Stomach (tissue), 9 donors: ENCODE data around the gene CYP4F2. TPM values are rescaled to one million over a fixed set of nuclear protein-coding genes. Genes with fewer than 3 reads are reported as not detected.
"Not testable (repeated sequence)": the region's sequence is repeated elsewhere in the genome, so short reads cannot be mapped to it uniquely, and the experiment has no call there.

Experiments used
- DNase-seq, 2 donors: peaks; one replicate each; pipeline versions ENCODE4 v3.0.0 to v3.0.0-alpha.2; 2013 to 2019
- H3K27ac ChIP-seq, 5 donors: fragments of 200-600 bp in 4 of 5; sonication (generic) in 4 of 5; one replicate each; pipeline ENCODE4 v1.5.1; 2013 to 2019; ENCODE audit warnings: mild to moderate bottlenecking in 1 of 5, moderate library complexity in 1 of 5
- H3K27me3 ChIP-seq, 3 donors: fragments of 200-600 bp; sonication (generic); one replicate each; pipeline ENCODE4 v1.5.1; 2017 to 2019; ENCODE audit warnings: mixed run types in 1 of 3
- H3K36me3 ChIP-seq, 4 donors: fragments of 200-600 bp; sonication (generic); 1 replicate in 3 of 4; 2 replicates in 1 of 4; pipeline ENCODE4 v1.5.1; 2016 to 2019
- H3K4me1 ChIP-seq, 4 donors: fragments of 200-600 bp; sonication (generic); one replicate each; pipeline ENCODE4 v1.5.1; 2016 to 2019
- H3K4me3 ChIP-seq, 4 donors: fragments of 200-600 bp; sonication (generic) in 3 of 4; one replicate each; pipeline ENCODE4 v1.5.1; 2016 to 2019; ENCODE audit warnings: mild to moderate bottlenecking in 1 of 4
- H3K9me3 ChIP-seq, 4 donors: fragments of 200-600 bp; sonication (generic); one replicate each; pipeline ENCODE4 v1.5.1; 2016 to 2019
- CTCF ChIP-seq, 7 experiments: fragments of 450-650 bp in 4 of 7; fragments of 200-600 bp in 3 of 7; sonication (generic) in 3 of 7; IDR thresholded peaks; one replicate each; pipeline ENCODE4 v1.5.1; 2016 to 2019; ENCODE audit warnings: antibody characterized with exemption in 7 of 7, control low read depth in 2 of 7, mild to moderate bottlenecking in 1 of 7
- EP300 ChIP-seq: sonication (generic); formaldehyde crosslinking; IDR thresholded peaks from one replicate; pipeline ENCODE4 v1.6.1; 2017; ENCODE audit warnings: antibody characterized with exemption
- POLR2A ChIP-seq, 4 donors: fragments of 450-650 bp; IDR thresholded peaks; one replicate each; pipeline ENCODE4 v1.6.1; 2016; ENCODE audit warnings: antibody characterized with exemption in 4 of 4, control low read depth in 2 of 4, mild to moderate bottlenecking in 1 of 4, moderate library complexity in 1 of 4
- POLR2AphosphoS5 ChIP-seq, 3 donors: sonication (generic); formaldehyde crosslinking; IDR thresholded peaks; one replicate each; pipeline ENCODE4 v1.6.1; 2016; ENCODE audit warnings: antibody characterized with exemption in 3 of 3
- whole genome bisulfite sequencing, 5 donors: extraction: QIAGEN DNeasy Blood & Tissue Kit in 3 of 5; methylation state at CpG; one replicate each; pipeline versions ENCODE4 v1.1.5 to v1.1.7; 2013 to 2018; 5-methylcytosine and 5-hydroxymethylcytosine counted together
- intact Hi-C: fragments of 100-400 bp; cut with DNase I; formaldehyde crosslinking; loops from one replicate; pipeline ENCODE4 v1.15.1; 2023; ENCODE audit warnings: low total_unique reads
- polyA plus RNA-seq, 3 donors: library from polyadenylated mRNA; stranded (reverse); fragments of 200-250 nt; gene quantifications; one replicate each; pipeline ENCODE4 v1.2.3, GENCODE V29; 2013
- total RNA-seq, 5 donors: library from RNA; depleted of rRNA; stranded (reverse); fragments of >200 nt; gene quantifications; one replicate each; pipeline versions ENCODE4 v1.1.0 to v1.2.3, GENCODE V29; 2014 to 2016
- donor health status: healthy with polysubstance abuse.
- donor health status: Bipolar disorder and iron deficiency.
- donor health status: healthy.

CYP4F2 gene
- total and polyA plus RNA-seq, 8 donors, result 0.13 to 121 TPM; not detected in 6

GRCh38 chr19:15936950-15937349 is 39.1 kb upstream of the CYP4F2 start:
- Histone ChIP-seq H3K4me3 (no peak overlapping the region), H3K4me1 (peaks cover 0 to 20% (median 7%) of the 10 kb centered on the region in 4 donors), H3K27me3 (peaks cover 4 to 16% (median 4%) of the 10 kb centered on the region in 3 donors), H3K36me3 (no peaks in the 10 kb centered on the region), H3K9me3 (peaks cover 0 to 9% (median 6%) of the 10 kb centered on the region in 4 donors), H3K27ac (no peak overlapping the region)
- WGBS, 5 donors, result 71 to 92% (median 78%) methylated on average over 2 of the region's 2 CpGs; no CpG with 5 or more reads in 1 of the 5 donors
- intact Hi-C loops, result no loop called here
- TF ChIP-seq POLR2AphosphoS5 (IDR thresholded peaks at IDR 0.05), result no peak
- no peak for TF ChIP-seq CTCF (IDR thresholded peaks at IDR 0.05)
- TF ChIP-seq EP300, result no peak
- TF ChIP-seq POLR2A (IDR thresholded peaks at IDR 0.05), result no peak
- no peak for DNase-seq

- H3K9me3 ChIP-seq, result peaks cover 0 to 9% (median 6%) of the 10 kb centered on the region in 4 donors
- TF ChIP-seq CTCF (IDR thresholded peaks at IDR 0.05) (no peak), EP300 (no peak), POLR2AphosphoS5 (IDR thresholded peaks at IDR 0.05) (no peak), POLR2A (IDR thresholded peaks at IDR 0.05) (no peak)
- 75 to 83% (median 77%) methylated on average over 3 of the region's 3 CpGs for WGBS, 5 donors
- no peak overlapping the region for H3K27ac ChIP-seq
- H3K27me3 ChIP-seq, result peaks cover 4 to 16% (median 4%) of the 10 kb centered on the region in 3 donors
- no peaks in the 10 kb centered on the region for H3K36me3 ChIP-seq
- intact Hi-C loops, result no loop called here
- peaks cover 0 to 20% (median 7%) of the 10 kb centered on the region in 4 donors for H3K4me1 ChIP-seq
- H3K4me3 ChIP-seq, result no peak overlapping the region
- DNase-seq, result no peak
These were observed 38.3 kb upstream of the CYP4F2 start for GRCh38 chr19:15936173-15936572.

- Histone ChIP-seq H3K27me3 (peaks cover 4 to 16% (median 9%) of the 10 kb centered on the region in 3 donors), H3K36me3 (peaks cover 0 to 4% (median 0%) of the 10 kb centered on the region in 4 donors), H3K27ac (peak overlapping the region in 4 of 5 donors; percentile 47 to 84 (median 80)), H3K4me1 (peaks cover 0 to 20% (median 7%) of the 10 kb centered on the region in 4 donors), H3K9me3 (peaks cover 0 to 9% (median 6%) of the 10 kb centered on the region in 4 donors), H3K4me3 (no peak overlapping the region)
- 23 to 47% (median 36%) methylated on average over 3 of the region's 3 CpGs for WGBS, 5 donors
- intact Hi-C loops, result no loop called here
- DNase-seq, result no peak
- TF ChIP-seq EP300 (no peak), CTCF (IDR thresholded peaks at IDR 0.05) (no peak), POLR2AphosphoS5 (IDR thresholded peaks at IDR 0.05) (no peak), POLR2A (IDR thresholded peaks at IDR 0.05) (no peak)
These were observed 37.4 kb upstream of the CYP4F2 start for GRCh38 chr19:15935167-15935702.

GRCh38 chr19:15934332-15935078 is 36.6 kb upstream of the CYP4F2 start, which contains the start of gene CYP4F11:
Gene CYP4F11 (minus strand): TSS chr19:15934529. CDS start chr19:15934408, 121 bp downstream.
- Histone ChIP-seq H3K4me1 (peaks cover 0 to 20% (median 7%) of the 10 kb centered on the region in 4 donors), H3K9me3 (peaks cover 0 to 9% (median 6%) of the 10 kb centered on the region in 4 donors), H3K27me3 (peaks cover 4 to 12% (median 9%) of the 10 kb centered on the region in 3 donors), H3K27ac (peak within 1 kb of the TSS in 4 of 5 donors; percentile 47 to 84 (median 80)), H3K36me3 (peaks cover 0 to 4% (median 0%) of the 10 kb centered on the region in 4 donors), H3K4me3 (peak within 1 kb of the TSS in 2 of 4 donors; percentile 20 to 38)
- intact Hi-C loops, result no loop called here
- 23 to 61% (median 27%) methylated on average over 5 to 10 of the region's 10 CpGs for WGBS, 5 donors
- DNase-seq, result peak; percentile 62 to 96
- TF ChIP-seq POLR2AphosphoS5 (IDR thresholded peaks at IDR 0.05), result peak in 2 of 3 donors; percentile 75 to 80
- TF ChIP-seq POLR2A (IDR thresholded peaks at IDR 0.05), result no peak
- TF ChIP-seq CTCF (IDR thresholded peaks at IDR 0.05), result no peak
- no peak for TF ChIP-seq EP300

- H3K36me3 ChIP-seq, intact Hi-C loops, H3K9me3 ChIP-seq, H3K27me3 ChIP-seq, DNase-seq: not testable (repeated sequence)
- H3K4me1 ChIP-seq, result peaks cover 0 to 20% (median 7%) of the 10 kb centered on the region in 4 donors
- peak overlapping the region in 2 of 4 donors; percentile 20 to 38 for H3K4me3 ChIP-seq
- H3K27ac ChIP-seq, result peak overlapping the region in 4 of 5 donors; percentile 47 to 84 (median 80)
- 32 to 73% (median 52%) methylated on average over 12 of the region's 12 CpGs for WGBS, 5 donors
These were observed 36.0 kb upstream of the CYP4F2 start for GRCh38 chr19:15933761-15934331.
